ENCODE measurements around the gene NEU4. TPM values are rescaled to one million over a fixed set of nuclear protein-coding genes. Genes with fewer than 3 reads are reported as not detected.

NEU4 gene
- total RNA-seq, 1 experiment from 2014 or later: 0.70 TPM

DNA sequence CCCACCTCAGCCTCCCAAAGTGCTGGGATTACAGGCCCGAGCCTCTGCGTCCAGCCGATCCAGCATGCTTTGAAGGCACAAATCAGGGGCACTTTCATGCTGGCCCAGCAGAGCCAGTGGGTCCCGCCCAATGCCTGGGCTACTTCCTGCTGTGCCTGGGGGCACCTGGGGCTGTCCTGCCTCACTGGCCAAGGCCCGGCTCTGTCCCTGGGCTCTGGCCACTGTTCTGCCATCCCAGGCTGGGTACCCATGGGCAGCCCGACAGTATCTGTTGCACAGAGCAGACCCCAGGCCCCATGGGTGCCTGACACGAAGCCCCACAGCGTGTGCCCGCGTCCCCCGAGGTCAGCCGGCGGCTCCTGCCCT, 39.2 kb upstream of the NEU4 start:
- Histone ChIP-seq H3K18ac (ENCODE audit: insufficient read length, low read depth, low read length) (no peak overlapping the region), H3T11ph (ENCODE audit: low read length) (no peak overlapping the region), H3K79me1 (ENCODE audit: insufficient read depth, low read depth, low read length, poor library complexity, severe bottlenecking) (no peaks in the 10 kb centered on the region), H3K4me2 (ENCODE audit: insufficient read depth, insufficient read length, low read length) (no peak overlapping the region), H3K27me3 (ENCODE audit: insufficient read depth, low read length) (no peaks in the 10 kb centered on the region), H3K27ac (ENCODE audit: insufficient read length, low read depth, low read length) (no peak overlapping the region), H3K9me3 (ENCODE audit: control insufficient read depth, low read depth, low read length) (no peaks in the 10 kb centered on the region), H3K9ac (ENCODE audit: extremely low read depth, insufficient read length, low read length) (no peak overlapping the region), H2BK120ac (ENCODE audit: low read depth, low read length, poor library complexity, severe bottlenecking) (no peak overlapping the region), H4K5ac (ENCODE audit: insufficient read length, low read depth, low read length) (no peak overlapping the region), H4K20me1 (ENCODE audit: control insufficient read depth, insufficient read depth, insufficient read length) (no peaks in the 10 kb centered on the region), H2BK20ac (ENCODE audit: low read depth, low read length, poor library complexity, severe bottlenecking) (no peak overlapping the region), H3K56ac (ENCODE audit: insufficient read length, low read depth, low read length) (no peak overlapping the region), H2BK5ac (ENCODE audit: insufficient read length, low read length) (no peak overlapping the region), H3K79me2 (ENCODE audit: insufficient read depth, low read length) (no peaks in the 10 kb centered on the region), H3K23me2 (ENCODE audit: insufficient read length, low read depth, low read length, poor library complexity, severe bottlenecking) (no peaks in the 10 kb centered on the region), H4K91ac (ENCODE audit: insufficient read length, low read depth, low read length) (no peak overlapping the region), H2AK5ac (ENCODE audit: insufficient read length, low read length) (no peak overlapping the region), H4K8ac (replicated peaks; ENCODE audit: insufficient read length, low read depth, low read length) (no peak overlapping the region), H2AFZ (ENCODE audit: low read length) (no peak overlapping the region), H2BK15ac (ENCODE audit: low read depth, low read length) (no peak overlapping the region), H3K14ac (ENCODE audit: insufficient read depth, low read length) (no peak overlapping the region), H3K4me1 (ENCODE audit: insufficient read depth, low read length) (no peaks in the 10 kb centered on the region), H3K23ac (ENCODE audit: insufficient read length, low read depth, low read length) (no peak overlapping the region), H3K4ac (ENCODE audit: low read depth, low read length) (no peak overlapping the region), H2BK12ac (ENCODE audit: insufficient read length, low read depth, low read length) (no peak overlapping the region)
- H3K36me3 Mint-ChIP-seq (ENCODE audit: insufficient read depth in 1 of 3, low read depth in 3 of 3): no peaks in the 10 kb centered on the region; a peak in 1 of 7 replicates
- WGBS (ENCODE audit: extremely low coverage, insufficient read length, low lambda C conversion rate): no CpG with 5 or more reads among the region's 13 CpGs
- H3K27ac Mint-ChIP-seq: no peak overlapping the region
- no peaks in the 10 kb centered on the region for H3K9me3 Mint-ChIP-seq
- peaks cover 2% of the 10 kb centered on the region for H3K27me3 Mint-ChIP-seq (ENCODE audit: low read depth)
- no peak for DNase-seq
- no peak overlapping the region for H3K4me3 Mint-ChIP-seq
- TF ChIP-seq, protein P1, sequence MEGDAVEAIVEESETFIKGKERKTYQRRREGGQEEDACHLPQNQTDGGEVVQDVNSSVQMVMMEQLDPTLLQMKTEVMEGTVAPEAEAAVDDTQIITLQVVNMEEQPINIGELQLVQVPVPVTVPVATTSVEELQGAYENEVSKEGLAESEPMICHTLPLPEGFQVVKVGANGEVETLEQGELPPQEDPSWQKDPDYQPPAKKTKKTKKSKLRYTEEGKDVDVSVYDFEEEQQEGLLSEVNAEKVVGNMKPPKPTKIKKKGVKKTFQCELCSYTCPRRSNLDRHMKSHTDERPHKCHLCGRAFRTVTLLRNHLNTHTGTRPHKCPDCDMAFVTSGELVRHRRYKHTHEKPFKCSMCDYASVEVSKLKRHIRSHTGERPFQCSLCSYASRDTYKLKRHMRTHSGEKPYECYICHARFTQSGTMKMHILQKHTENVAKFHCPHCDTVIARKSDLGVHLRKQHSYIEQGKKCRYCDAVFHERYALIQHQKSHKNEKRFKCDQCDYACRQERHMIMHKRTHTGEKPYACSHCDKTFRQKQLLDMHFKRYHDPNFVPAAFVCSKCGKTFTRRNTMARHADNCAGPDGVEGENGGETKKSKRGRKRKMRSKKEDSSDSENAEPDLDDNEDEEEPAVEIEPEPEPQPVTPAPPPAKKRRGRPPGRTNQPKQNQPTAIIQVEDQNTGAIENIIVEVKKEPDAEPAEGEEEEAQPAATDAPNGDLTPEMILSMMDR (conservative IDR thresholded peaks at IDR 0.05): no peak
- H3K4me1 Mint-ChIP-seq: peaks cover 15 to 27% of the 10 kb centered on the region in 2 experiments
